Measurements from ENCODE around the gene PSMB2.

- TF ChIP-seq RAD21 (conservative IDR thresholded peaks at IDR 0.05) (no peak), POLR2AphosphoS5 (IDR thresholded peaks at IDR 0.05) (peak; percentile 54), CTCF (IDR thresholded peaks at IDR 0.05; ENCODE audit: poor library complexity, severe bottlenecking) (no peak), EZH2 (IDR thresholded peaks at IDR 0.05; ENCODE audit: borderline replicate concordance, insufficient read depth, low read length, poor library complexity, severe bottlenecking) (no peak)
Observed at GRCh38 chr1:35655196-35655595, 13.9 kb upstream of the PSMB2 start.

Data from neural cell (in vitro differentiated cells).